Stimulated activated CD4-positive, alpha-beta T cell treated with anti-CD3 and anti-CD28 coated beads, TNF-alpha, amount 100 ng/mL, for 1 hour (primary cell): ENCODE results near the gene DYNLT1.
A peak's percentile ranks its signal among the peaks of the same experiment; 100 is the strongest.
"Not testable (repeated sequence)": the region's sequence is repeated elsewhere in the genome, so short reads cannot be mapped to it uniquely, and the experiment has no call there.

Experiments
- DNase-seq, 3 donors: peaks; one replicate each; pipeline ENCODE4 v3.0.0-alpha.2; 2020; ENCODE audit warnings: low read depth in 3 of 3, low spot score in 1 of 3

DYNLT1 gene

DNA sequence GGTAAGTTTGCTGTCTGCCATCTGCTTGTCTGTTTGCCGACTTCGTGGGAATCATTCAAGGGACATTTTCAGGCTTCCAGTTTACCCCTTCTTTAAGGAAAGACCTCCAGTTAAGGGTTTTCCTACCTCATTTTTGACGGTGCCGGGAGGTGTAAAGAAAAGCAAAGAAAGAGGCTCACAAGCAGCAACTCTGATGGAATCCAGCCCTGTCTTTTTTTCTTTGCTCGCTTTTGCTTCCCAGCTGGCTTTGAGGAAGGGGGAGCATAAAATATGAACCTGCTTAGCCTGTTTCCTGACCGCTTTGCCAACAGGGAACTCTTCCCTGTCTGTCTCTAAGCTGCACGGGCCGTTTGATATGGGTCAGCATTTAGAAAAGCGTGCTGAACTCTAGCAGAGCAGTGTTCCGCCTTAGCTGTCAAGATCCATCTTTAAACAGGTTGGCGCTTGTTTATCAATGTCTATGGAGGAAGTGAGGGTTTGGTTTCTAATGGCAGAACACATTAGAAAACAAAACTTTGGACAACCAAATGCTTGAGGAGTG is 19.2 kb upstream of the DYNLT1 start:
- DNase-seq, result no peak

- no peak for DNase-seq
These were observed 18.5 kb upstream of the DYNLT1 start for GRCh38 chr6:158662954-158663624.

GRCh38 chr6:158662607-158662953 is 18.0 kb upstream of the DYNLT1 start:
- no peak for DNase-seq

GRCh38 chr6:158661156-158661685 is 16.7 kb upstream of the DYNLT1 start:
- no peak for DNase-seq

- DNase-seq, result peak in 1 of 3 donors; percentile 17
These were observed 15.8 kb upstream of the DYNLT1 start for GRCh38 chr6:158660333-158660754.

- not testable (repeated sequence) for DNase-seq
These were observed 12.4 kb upstream of the DYNLT1 start for GRCh38 chr6:158656986-158657385.

DNA sequence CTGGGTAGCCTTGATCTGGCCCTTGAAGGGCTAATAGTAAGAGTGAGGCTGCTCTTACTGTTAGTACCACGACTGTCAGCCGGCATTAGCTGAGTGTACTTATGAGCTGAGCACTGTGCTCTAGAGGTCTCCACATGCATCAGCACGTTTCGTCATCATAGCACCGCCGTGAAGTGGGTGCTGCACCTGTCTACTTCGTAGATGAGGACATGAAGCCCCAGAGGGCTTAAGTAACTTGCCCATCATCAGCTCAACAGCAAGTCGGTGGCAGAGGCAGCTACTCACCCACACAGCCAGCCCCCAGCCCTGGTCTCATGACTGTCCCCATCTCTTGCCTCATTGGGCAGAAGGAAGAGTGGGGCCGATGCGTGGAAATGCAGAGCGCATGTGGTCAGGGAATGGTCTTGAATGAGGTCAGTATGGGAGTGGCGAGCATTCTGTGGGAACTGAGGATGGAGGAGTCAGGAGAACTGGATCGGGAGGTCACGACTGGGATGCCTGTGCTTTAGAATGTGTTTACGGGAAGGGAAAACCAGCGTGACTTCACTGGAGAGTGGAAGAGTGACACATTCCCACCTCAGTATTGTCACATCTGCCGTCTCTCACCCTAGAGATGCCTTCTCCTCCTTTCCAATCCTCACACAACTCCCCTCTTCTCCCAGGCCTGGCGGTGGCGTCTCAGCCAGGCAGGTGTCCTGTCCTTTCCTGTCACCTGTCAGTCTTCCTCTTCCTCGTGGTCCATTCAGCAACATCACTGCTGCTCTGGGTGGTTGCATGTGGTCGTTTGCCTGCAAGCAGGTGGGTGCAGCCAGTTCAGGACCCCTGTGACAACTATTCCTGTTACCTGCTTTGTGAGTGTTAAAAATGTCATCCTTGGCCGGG is 11.3 kb upstream of the DYNLT1 start:
- no peak for DNase-seq

DNA sequence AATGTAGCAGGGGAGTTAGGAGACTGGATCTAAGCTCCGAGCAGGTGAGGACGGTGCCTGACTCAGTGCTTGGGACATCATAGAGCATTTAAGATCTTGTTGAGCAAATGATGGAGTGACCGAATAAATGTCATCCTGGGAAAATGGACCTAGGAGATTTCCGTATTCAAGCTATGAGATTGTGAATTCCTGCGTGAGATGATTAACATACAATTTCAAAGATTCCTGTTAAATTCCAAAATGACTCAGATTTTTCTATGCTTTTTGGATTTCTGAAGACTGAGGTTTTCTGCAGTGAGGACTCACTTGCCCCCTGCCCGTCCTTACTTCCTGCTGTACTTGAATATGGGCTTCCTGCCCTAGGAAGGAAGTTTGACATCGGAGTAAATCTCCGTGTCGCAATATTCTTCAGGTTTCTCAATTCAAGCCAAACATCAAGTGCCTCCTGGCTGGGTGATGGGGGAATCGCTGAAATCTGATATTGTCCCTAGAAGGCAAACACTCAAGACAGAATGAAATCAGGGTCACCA is 10.5 kb upstream of the DYNLT1 start:
- no peak for DNase-seq

- no peak for DNase-seq
These were observed 10.0 kb upstream of the DYNLT1 start for GRCh38 chr6:158654498-158654897.

DNA sequence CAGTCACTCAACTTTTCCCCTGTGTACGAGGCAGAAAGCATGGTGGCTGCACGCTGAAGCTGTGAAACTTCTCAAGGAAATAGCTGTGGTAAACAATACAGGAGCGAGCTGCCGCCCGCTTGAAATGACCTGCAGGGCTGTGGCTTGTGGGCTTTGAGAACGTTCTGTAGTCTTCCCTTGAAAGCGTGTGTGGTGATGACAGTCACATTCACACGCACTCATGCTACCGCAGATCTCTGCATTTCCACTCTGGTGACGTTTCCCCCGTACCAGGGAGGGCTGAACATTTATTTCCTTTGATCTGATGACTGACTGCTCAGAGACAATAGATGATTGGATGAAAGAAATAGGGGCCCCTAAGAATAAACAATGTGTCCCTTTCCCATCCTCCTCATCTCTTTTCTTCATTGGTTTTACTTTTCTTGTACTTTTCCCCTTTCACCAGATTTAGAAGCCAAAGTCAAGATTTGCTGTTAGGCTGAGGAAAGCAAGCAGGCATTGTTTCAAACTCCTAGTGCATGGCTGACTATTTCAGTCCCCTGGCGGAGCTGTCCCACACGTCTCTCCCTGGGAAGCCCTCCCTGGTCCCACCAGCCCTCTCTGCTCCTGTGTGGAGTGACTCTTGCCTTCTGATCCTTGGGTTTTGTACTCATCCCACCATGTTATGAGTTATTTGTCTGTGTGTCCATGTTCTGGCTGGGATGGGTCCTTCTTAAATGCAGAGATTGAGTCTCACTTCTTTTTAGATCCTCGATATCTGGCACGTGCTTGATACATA is 9.2 kb upstream of the DYNLT1 start:
- DNase-seq, result peak; percentile 53 to 75 (median 74)

DNA sequence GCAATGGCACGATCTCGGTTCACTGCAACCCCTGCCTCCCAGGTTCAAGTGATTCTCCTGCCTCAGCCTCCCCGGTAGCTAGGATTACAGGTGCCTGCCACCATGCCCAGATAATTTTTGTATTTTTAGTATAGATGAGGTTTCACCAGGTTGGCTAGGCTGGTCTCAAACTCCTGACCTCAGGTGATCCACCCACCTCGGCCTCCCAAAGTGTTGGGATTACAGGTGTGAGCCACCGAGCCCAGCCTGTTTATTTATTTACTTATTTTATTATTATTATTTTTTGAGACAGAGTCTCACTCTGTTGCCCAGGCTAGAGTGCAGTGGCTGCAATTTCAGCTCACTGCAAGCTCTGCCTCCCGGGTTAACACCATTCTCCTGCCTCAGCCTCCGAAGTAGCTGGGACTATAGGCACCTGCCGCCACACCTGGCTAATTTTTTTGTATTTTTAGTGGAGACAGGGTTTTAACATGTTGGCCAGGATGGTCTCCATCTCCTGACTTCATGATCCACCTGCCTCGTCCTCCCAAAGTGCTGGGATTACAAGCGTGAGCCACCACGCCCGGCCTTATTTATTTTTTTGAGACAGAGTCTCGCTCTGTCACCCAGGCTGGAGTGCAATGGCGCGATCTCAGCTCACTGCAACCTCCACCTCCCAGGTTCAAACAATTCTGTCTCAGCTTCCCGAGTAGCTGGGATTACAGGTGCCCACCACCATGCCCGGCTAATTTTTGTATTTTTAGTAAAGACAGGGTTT is 7.6 kb upstream of the DYNLT1 start:
- not testable (repeated sequence) for DNase-seq

- peak; percentile 33 to 47 (median 42) for DNase-seq
These were observed 5.0 kb upstream of the DYNLT1 start, which contains the start of gene SYTL3 for GRCh38 chr6:158649289-158650143. Gene SYTL3, plus strand, starts transcription at chr6:158650054. Its CDS starts 13,215 bp downstream, at chr6:158663269.

GRCh38 chr6:158648682-158649131 is 4.2 kb upstream of the DYNLT1 start:
- no peak for DNase-seq

GRCh38 chr6:158647501-158647900 is 3.0 kb upstream of the DYNLT1 start:
- no peak for DNase-seq

DNA sequence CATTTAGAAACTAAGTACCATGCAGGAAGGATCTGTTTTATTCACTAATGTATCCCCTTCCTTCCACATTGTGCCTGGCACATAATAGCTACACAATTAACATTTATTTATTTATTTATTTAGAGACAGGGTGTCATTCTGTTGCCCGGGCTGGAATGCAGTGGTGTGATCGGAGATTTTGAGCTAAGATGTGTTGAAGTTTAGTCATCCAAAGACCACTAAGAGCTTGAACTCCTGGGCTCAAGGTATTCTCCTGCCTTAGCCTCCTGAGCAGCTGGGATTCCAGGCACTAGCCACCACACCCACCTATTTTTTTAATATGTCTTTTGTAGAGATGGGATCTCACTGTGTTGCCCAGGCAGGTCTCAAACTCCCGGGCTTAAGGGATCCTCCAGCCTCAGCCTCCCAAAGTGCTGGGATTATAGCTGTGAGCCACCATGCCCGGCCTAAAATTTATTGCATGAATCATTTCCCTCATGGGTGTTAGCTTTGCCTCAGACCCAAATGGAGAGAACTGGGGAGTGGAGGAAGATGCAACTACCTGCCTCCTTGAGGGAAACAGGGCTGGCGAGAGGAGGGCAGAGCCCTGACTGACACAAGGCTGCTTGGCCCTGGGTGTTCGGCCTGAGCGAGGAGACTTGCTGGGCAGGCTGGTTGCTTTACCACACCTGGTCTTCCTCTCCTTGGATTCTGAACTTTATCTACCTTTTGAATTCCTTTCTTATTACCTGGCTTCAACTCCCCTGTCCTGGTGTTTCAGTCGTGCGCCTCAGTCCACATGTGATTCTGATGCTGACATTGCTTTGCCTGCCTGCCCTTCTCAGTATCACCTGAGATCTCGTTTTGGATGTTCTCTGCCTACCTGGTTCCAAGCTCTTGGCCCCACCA is 1.7 kb upstream of the DYNLT1 start:
- DNase-seq, result no peak

- DNase-seq, result no peak
These were observed 800 bp upstream of the DYNLT1 start for GRCh38 chr6:158645064-158646022.

GRCh38 chr6:158643836-158644230 is 710 bp downstream of the DYNLT1 start:
- DNase-seq, result no peak
